GM12801 (cell line): ENCODE measurements around the gene PDX1.

Source experiments
- TF ChIP-seq, protein P1 (sequence below): IDR thresholded peaks from one replicate; pipeline ENCODE4 v1.5.1; 2011; ENCODE audit warnings: control low read depth; ENCODE audit not compliant: insufficient read length; ENCODE audit errors: extremely low read depth

Gene PDX1

DNA sequence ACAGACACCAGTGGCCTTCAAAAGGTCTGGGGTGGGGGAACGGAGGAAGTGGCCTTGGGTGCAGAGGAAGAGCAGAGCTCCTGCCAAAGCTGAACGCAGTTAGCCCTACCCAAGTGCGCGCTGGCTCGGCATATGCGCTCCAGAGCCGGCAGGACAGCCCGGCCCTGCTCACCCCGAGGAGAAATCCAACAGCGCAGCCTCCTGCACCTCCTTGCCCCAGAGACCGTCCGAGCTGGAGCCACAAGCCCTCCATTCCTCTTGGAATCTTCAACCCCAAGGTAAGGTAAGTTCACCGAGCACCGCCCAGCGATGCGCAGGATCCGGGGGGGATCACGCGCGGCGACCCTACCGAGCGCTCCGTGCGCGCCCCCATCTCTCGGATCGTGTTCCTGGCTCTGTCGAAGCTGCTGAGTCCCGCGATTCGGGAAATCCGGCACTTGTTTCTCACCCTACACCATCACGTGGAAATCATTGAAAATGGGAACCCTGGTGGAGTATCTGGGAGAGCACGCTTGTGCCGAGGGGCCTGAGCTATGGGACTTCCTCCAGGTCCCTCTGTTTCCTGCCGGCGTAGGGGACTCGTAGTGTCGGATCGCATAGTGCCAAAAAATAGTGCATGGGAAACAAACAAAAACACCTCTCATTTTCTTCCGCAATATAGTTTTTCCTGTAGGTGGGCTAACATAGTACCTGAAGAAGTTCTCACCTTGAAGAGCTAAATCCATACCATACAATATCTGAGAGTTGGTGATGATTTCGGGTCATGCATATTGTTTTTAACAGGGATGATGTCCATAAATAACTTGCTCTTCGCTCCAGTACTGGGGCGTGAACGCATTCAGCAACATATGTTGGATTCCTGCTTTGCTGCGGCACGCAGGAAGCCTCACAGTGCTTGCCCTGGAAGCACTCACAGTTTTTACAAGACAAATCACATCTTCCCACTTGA lies 9.3 kb downstream of the PDX1 start:
- TF ChIP-seq, protein P1, sequence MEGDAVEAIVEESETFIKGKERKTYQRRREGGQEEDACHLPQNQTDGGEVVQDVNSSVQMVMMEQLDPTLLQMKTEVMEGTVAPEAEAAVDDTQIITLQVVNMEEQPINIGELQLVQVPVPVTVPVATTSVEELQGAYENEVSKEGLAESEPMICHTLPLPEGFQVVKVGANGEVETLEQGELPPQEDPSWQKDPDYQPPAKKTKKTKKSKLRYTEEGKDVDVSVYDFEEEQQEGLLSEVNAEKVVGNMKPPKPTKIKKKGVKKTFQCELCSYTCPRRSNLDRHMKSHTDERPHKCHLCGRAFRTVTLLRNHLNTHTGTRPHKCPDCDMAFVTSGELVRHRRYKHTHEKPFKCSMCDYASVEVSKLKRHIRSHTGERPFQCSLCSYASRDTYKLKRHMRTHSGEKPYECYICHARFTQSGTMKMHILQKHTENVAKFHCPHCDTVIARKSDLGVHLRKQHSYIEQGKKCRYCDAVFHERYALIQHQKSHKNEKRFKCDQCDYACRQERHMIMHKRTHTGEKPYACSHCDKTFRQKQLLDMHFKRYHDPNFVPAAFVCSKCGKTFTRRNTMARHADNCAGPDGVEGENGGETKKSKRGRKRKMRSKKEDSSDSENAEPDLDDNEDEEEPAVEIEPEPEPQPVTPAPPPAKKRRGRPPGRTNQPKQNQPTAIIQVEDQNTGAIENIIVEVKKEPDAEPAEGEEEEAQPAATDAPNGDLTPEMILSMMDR = no peak

DNA sequence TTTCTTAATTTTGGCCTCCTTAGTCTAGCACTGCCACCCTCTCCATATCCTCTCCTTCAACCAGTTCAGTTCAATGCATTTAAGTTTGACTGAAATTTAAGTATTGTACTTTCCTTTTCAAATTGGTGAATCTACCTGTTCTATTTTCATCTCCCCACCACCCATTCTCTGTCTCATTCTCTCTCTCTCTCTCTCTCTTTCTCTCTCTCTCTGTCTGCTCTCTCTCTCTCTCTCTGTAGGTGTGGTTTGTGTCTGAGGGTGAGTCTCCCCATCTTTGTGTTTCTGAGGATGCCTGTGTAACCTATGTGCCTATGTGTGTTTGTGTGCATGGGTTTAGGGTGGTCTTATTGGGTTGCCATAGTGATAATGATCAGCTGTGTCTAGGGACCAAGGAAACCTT lies 10.1 kb downstream of the PDX1 start:
- TF ChIP-seq, protein P1 = no peak

DNA sequence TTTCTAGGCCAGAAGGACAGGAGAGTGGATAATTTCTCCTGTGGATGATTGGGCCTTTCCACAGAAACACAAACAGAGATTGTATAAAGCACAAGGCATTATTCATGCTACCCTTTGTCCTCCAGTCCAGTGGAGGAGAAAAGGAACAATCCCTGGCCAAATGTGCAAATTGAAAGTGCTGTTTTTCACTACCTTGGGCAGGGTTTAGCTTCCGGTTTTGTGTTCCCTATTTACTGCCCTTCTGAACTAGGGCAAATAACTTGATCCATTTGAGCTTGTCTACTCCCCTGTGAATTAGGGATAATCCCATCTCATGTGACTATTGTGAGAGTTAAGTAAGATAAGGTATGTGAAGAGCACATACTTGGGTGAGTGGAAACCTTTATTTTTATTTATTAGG lies 13.3 kb downstream of the PDX1 start:
- TF ChIP-seq, protein P1 = no peak

DNA sequence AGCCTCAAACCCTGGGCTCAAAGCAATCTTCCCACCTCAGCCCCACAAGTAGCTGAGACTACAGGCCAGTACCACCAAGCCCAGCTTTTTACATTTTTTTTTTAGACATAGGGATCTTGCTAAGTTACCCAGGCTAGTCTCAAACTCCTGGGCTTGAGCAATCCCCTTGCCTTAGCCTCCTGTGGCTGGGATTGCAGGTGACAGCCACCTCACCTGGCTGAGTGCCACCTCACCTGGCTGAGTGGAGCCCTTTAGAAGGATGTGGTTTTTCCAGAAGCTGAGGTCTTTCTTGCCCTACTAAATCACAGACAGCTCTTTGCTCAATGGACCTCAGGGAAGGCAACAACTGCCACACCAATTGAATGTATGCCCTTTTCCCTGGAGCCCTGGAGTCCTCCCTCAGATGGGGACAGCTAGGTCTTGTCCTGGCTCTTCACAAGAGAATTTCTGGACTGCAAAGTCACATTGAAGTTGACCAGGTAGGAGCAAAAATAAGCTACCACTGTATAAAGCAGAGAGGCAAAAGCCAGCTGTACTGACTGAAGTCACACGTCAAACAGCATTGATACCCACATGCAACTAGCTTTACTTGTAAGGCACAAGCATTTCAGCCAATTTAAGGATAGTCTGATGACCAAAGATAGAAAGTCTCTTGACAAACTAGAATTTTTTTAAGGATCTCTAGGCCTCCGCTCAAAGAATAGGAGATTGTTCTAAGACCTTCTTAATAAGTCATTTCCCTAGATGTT lies 14.0 kb downstream of the PDX1 start:
- TF ChIP-seq, protein P1 = no peak

DNA sequence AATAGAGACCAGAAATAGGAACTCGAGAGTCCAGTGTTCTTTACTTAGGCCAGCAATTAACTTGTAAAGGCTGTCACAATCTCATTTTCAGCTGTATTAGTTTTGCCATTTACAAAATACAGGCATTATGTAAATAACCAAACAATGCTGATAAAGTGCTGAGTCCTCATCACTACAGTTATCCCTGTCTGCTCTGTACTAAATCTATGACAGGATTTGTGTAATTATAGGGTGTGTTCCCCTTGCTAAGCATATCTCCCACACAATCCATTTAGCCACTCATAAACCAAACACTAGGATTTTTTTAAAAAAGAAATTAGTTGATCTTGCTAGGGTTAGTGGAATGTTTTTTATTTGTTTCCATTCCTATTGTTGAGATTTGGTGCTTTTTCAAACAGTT lies 23.2 kb downstream of the PDX1 start:
- TF ChIP-seq, protein P1 = no peak

DNA sequence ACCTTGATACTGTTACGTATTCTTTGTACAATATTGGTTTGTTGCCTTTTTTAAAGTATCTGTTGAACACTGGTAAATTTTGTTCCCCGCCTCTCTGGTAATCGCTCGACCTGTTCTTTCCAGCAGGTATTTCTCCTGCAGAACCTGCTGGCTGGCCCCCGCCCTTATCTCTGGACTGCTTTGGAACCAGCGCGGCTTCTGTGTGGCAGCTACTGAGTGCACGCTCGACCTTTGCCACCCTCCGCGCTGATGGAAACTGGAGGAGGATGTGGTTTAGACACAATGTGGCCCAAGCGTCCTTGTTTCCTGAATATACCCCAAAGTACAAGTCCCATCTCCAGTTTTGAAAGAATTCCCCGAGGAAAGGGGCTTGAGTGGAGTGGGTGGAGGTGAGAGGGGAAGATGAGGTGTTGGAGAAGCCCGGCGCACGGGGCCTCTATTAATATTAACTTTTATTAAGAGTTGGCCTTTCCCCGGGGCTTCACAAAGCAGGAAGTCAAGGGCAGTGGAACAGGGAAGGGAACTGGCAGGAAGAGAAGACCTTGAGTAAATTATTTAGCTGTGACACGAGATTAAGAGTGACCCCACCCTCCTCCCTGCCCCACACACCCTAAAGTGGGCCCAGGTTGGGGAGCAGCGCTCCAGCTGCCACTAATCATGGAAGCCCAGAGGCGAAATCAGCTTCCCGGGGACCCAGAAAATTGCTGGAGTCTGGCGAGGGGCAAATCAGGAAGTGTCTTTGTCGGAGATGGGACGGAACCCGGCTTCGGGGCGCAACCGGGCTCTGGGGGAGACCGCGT lies 33.3 kb downstream of the PDX1 start:
- TF ChIP-seq, protein P1 = no peak
